ENCODE results near the gene PPP6R3. TPM values are rescaled to one million over a fixed set of nuclear protein-coding genes. Genes with fewer than 3 reads are reported as not detected.

The PPP6R3 gene
- total RNA-seq, 1 experiment from 2014 or later = 138 TPM

- WGBS (ENCODE audit: extremely low coverage, insufficient read length, low lambda C conversion rate) = no CpG with 5 or more reads among the region's 21 CpGs
- no peak overlapping the region for H3K56ac ChIP-seq (ENCODE audit: insufficient read length, low read depth, low read length)
- Mint-ChIP-seq H3K4me1 (no peaks in the 10 kb centered on the region), H3K4me3 (no peak overlapping the region), H3K9me3 (peaks cover 0 to 2% of the 10 kb centered on the region in 2 experiments; a peak in 1 of 5 replicates), H3K27ac (no peak overlapping the region), H3K36me3 (ENCODE audit: insufficient read depth in 1 of 3, low read depth in 3 of 3) (peaks cover 21 to 58% (median 43%) of the 10 kb centered on the region in 3 experiments; a peak in 6 of 7 replicates), H3K27me3 (ENCODE audit: low read depth) (no peaks in the 10 kb centered on the region)
- H4K8ac ChIP-seq (replicated peaks; ENCODE audit: insufficient read length, low read depth, low read length) = no peak overlapping the region
- no peak overlapping the region for H3K27ac ChIP-seq (ENCODE audit: insufficient read length, low read depth, low read length)
- no peak overlapping the region for H3K4ac ChIP-seq (ENCODE audit: low read depth, low read length)
- H4K91ac ChIP-seq (ENCODE audit: insufficient read length, low read depth, low read length) = no peak overlapping the region
- H3K18ac ChIP-seq (ENCODE audit: insufficient read length, low read depth, low read length) = no peak overlapping the region
- no peak overlapping the region for H3K4me2 ChIP-seq (ENCODE audit: insufficient read depth, insufficient read length, low read length)
- no peak overlapping the region for H2BK15ac ChIP-seq (ENCODE audit: low read depth, low read length)
- H3K79me2 ChIP-seq (ENCODE audit: insufficient read depth, low read length) = no peaks in the 10 kb centered on the region
- H2BK20ac ChIP-seq (ENCODE audit: low read depth, low read length, poor library complexity, severe bottlenecking) = no peak overlapping the region
- no peak overlapping the region for H2BK12ac ChIP-seq (ENCODE audit: insufficient read length, low read depth, low read length)
- H2AK5ac ChIP-seq (ENCODE audit: insufficient read length, low read length) = no peak overlapping the region
- H3K14ac ChIP-seq (ENCODE audit: insufficient read depth, low read length) = no peak overlapping the region
- no peaks in the 10 kb centered on the region for H4K20me1 ChIP-seq (ENCODE audit: control insufficient read depth, insufficient read depth, insufficient read length)
- H3K9ac ChIP-seq (ENCODE audit: extremely low read depth, insufficient read length, low read length) = no peak overlapping the region
- no peak overlapping the region for H4K5ac ChIP-seq (ENCODE audit: insufficient read length, low read depth, low read length)
- no peak overlapping the region for H3K23ac ChIP-seq (ENCODE audit: insufficient read length, low read depth, low read length)
- H2BK120ac ChIP-seq (ENCODE audit: low read depth, low read length, poor library complexity, severe bottlenecking) = no peak overlapping the region
- H3K79me1 ChIP-seq (ENCODE audit: insufficient read depth, low read depth, low read length, poor library complexity, severe bottlenecking) = no peaks in the 10 kb centered on the region
- no peak for TF ChIP-seq CTCF (conservative IDR thresholded peaks at IDR 0.05)
- no peak overlapping the region for H2BK5ac ChIP-seq (ENCODE audit: insufficient read length, low read length)
- no peak for DNase-seq
- H3K4me1 ChIP-seq (ENCODE audit: insufficient read depth, low read length) = no peaks in the 10 kb centered on the region
- H3K23me2 ChIP-seq (ENCODE audit: insufficient read length, low read depth, low read length, poor library complexity, severe bottlenecking) = no peaks in the 10 kb centered on the region
- H3K9me3 ChIP-seq (ENCODE audit: control insufficient read depth, low read depth, low read length) = no peaks in the 10 kb centered on the region
- no peaks in the 10 kb centered on the region for H3K27me3 ChIP-seq (ENCODE audit: insufficient read depth, low read length)
- H3T11ph ChIP-seq (ENCODE audit: low read length) = no peak overlapping the region
- H2AFZ ChIP-seq (ENCODE audit: low read length) = no peak overlapping the region
Measured at GRCh38 chr11:68423481-68423880, 37.1 kb upstream of the PPP6R3 start.

Measured in H9 (cell line).